K562 (cell line): ENCODE results near the gene ATF3. TPM values are rescaled to one million over a fixed set of nuclear protein-coding genes. Genes with fewer than 3 reads are reported as not detected.
A peak's percentile ranks its signal among the peaks of the same experiment; 100 is the strongest.

Source experiments
- CHD7 ChIP-seq: fragments of 200-600 bp; sonication (generic); IDR thresholded peaks from one replicate; pipeline ENCODE4 v1.6.1; 2012; ENCODE audit warnings: mild to moderate bottlenecking, low read depth, low read length, inconsistent platforms
- MAFF ChIP-seq: IDR thresholded peaks from 2 replicates; pipeline ENCODE4 v1.6.1; 2012; ENCODE audit warnings: low read length, improper control_type of control experiment
- MAFG ChIP-seq: fragments of 450-650 bp; conservative IDR thresholded peaks from 2 replicates; pipeline ENCODE4 v1.6.1; 2016; ENCODE audit warnings: missing genetic modification characterization, missing compliant biosample characterization
- POLR2B ChIP-seq: fragments of 450-650 bp; IDR thresholded peaks from 2 replicates; pipeline ENCODE4 v1.6.1; 2018; ENCODE audit warnings: low read depth; ENCODE audit not compliant: partially characterized antibody
- RBFOX2 ChIP-seq: fragments of 200-400 bp; formaldehyde crosslinking; IDR thresholded peaks from 2 replicates; pipeline ENCODE4 v1.6.1; 2017; ENCODE audit warnings: low read depth, mild to moderate bottlenecking, low read length, moderate library complexity
- polyA plus RNA-seq, 8 experiments: library from polyadenylated mRNA; depleted of rRNA in 4 of 8; stranded (reverse) in 5 of 8; unstranded in 3 of 8; fragments of >200 nt; fragmentation: Nextera tagmentation in 2 of 8; fragmentation: Illumina TruSeq in 1 of 8; extraction: Ambion mirVana in 2 of 8; extraction: Trizol in 1 of 8; gene quantifications; 2 replicates each; pipeline versions ENCODE4 v1.2.1 to v1.2.3, GENCODE V29; 2011 to 2014; ENCODE audit warnings: inconsistent platforms in 1 of 8, missing spikeins in 1 of 8
- total RNA-seq, 7 experiments: library from RNA; depleted of rRNA in 6 of 7; stranded (reverse); fragments of >200 nt in 6 of 7; fragmentation: Illumina TruSeq in 2 of 7; extraction: Trizol in 2 of 7; gene quantifications; 2 replicates each; pipeline versions ENCODE4 v1.2.1 to v1.2.3, GENCODE V29; 2011 to 2021; ENCODE audit warnings: low replicate concordance in 1 of 7

Gene ATF3
- total and polyA plus RNA-seq, 9 of the 15 experiments (the other 6 are each of a cell fraction or from before 2014, with no cell fraction given) = 3.5 to 28.2 (median 19.8) TPM

DNA sequence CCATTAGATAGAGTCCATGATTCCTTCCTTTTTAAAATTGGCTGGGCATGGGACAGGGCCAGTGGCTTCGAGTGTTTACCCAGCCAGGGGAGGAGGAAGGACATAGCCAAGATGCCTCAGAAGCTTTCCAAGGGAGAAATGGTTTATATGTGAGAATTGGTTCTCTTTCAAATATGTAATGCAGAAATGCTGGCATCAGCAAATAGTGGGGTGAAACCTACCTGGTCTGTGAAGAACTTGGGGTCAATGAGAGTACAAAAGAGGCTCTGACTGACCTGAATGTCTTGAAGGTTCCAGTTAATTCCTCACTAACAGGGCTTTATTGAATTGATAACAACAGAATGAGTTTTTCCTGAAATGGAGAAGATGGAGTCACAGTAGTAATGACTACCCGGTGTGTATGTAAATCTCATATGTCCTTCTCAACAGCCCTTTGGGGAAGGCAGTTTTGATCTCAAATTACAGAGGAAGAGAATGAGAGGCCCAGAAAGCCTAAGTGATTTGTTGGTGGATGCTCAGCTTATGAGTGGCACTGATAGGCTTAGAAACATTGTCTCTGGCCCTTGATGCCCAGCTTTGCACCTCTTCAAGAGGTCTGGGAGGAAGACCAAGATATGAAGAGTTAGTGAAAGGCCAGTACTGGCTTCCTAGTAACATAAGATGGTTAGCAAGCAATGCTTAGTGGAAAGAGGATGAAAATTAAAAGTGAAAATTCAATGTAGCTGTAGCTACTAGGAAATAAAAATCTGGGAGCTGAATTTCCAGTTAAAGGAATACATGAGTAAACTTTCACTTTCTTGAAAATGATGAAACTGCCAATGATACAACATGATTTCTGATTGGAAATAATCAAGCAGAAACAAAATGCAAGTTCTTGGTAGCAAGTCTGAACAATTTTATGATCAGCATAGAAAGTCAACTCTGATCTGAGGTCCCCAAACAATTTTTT is 2.7 kb downstream of the ATF3 start (continued):
- TF ChIP-seq CHD7 (no peak), MAFG (tag) (peak; percentile 52; the same call in 1 of the 2 replicates), RBFOX2 (peak; percentile 31; the same call in 1 of the 2 replicates), MAFF (peak; percentile 76), POLR2B (peak; percentile 24)
